ENCODE data around the gene HELLS.

Gene HELLS

GRCh38 chr10:94644352-94644751 is 98.8 kb downstream of the HELLS start:
- Histone ChIP-seq H3K4me1 (no peaks in the 10 kb centered on the region), H3K4me3 (ENCODE audit: low read depth, low read length) (no peak overlapping the region), H3K27me3 (no peaks in the 10 kb centered on the region), H3K36me3 (no peaks in the 10 kb centered on the region), H3K9me3 (no peaks in the 10 kb centered on the region)
- TF ChIP-seq CTCF (IDR thresholded peaks at IDR 0.05; ENCODE audit: low read depth, low read length) = no peak
- no peak for DNase-seq

GRCh38 chr10:94645285-94645684 is 99.7 kb downstream of the HELLS start:
- Histone ChIP-seq H3K9me3 (no peaks in the 10 kb centered on the region), H3K36me3 (no peaks in the 10 kb centered on the region), H3K27me3 (no peaks in the 10 kb centered on the region), H3K4me3 (ENCODE audit: low read depth, low read length) (no peak overlapping the region), H3K4me1 (no peaks in the 10 kb centered on the region)
- DNase-seq = no peak
- no peak for TF ChIP-seq CTCF (IDR thresholded peaks at IDR 0.05; ENCODE audit: low read depth, low read length)

All from BE2C (cell line).